ENCODE data around the gene INPP5B. TPM values are rescaled to one million over a fixed set of nuclear protein-coding genes. Genes with fewer than 3 reads are reported as not detected.
A peak's percentile ranks its signal among the peaks of the same experiment; 100 is the strongest.

Gene INPP5B
- total and polyA plus RNA-seq, 9 of the 15 experiments (the other 6 are each of a cell fraction or from before 2014, with no cell fraction given), result 14.1 to 28.7 (median 20.9) TPM

DNA sequence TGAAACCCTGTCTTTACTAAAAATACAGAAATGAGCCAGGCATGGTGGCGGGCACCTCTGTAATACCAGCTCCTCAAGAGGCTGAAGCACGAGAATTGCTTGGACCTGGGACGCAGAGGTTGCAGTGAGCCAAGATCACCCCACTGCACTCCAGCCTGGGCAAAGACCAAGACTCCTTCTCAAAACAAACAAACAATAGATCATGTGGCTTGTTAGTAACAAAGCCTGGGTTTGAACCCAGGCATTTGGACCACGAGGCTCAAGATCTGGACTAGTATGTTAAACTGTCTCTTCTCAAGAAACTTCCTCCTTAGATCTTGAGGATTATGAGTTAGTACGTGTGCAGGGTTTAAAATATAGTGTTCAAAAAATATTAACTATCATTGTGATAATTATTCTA is 1.6 kb downstream of the INPP5B start:
- BruUV-seq (replicated peaks), result no TSS peak
- H4K20me1 ChIP-seq (replicated peaks; ENCODE audit: control insufficient read depth, insufficient read depth, low read length), result no peaks in the 10 kb centered on the region
- ChIA-PET CTCF (ENCODE audit: low intra/inter-chr PET ratio) (no interaction called here), POLR2A (interaction anchor here (0.9 kb wide), 1 partner anchor 12 kb away, joined by 3 read pairs; no protein-coding TSS in a partner anchor)
- H3K9me1 ChIP-seq (ENCODE audit: control insufficient read depth, insufficient read depth, low read length), result no peaks in the 10 kb centered on the region
- H3K27ac ChIP-seq (ENCODE audit: extremely low read depth, low read depth, low read length), result peak overlapping the region; percentile 89
- no peak for ATAC-seq
- H3K27me3 ChIP-seq (ENCODE audit: control insufficient read depth in 2 of 2, insufficient read depth in 2 of 2, low read length in 2 of 2), result no peaks in the 10 kb centered on the region
- no peak for DNase-seq (ENCODE audit: extremely low read depth in 1 of 4, low spot score in 3 of 4)
- peak overlapping the region; percentile 92; the same call in 1 of the 2 replicates for H2AFZ ChIP-seq (ENCODE audit: low read depth, low read length)
- peak overlapping the region; percentile 96 for H3K4me2 ChIP-seq (ENCODE audit: insufficient read depth, low read length)
- intact Hi-C loops (cut with micrococcal nuclease) (no loop called here), in situ Hi-C loops (cut with MboI) (no loop called here)
- H3K79me2 ChIP-seq (ENCODE audit: control insufficient read depth, insufficient read depth, low read length), result peaks cover 7% of the 10 kb centered on the region; the same call in 2 of the 3 replicates
- H3K4me3 ChIP-seq, result no peak overlapping the region
- FAIRE-seq, result no peak
- no peaks in the 10 kb centered on the region for H3K9me3 ChIP-seq (replicated peaks; ENCODE audit: control insufficient read depth, insufficient read depth, low read depth, low read length)
- 88% methylated on average over 5 of the region's 5 CpGs for WGBS (ENCODE audit: insufficient coverage, low coverage, missing lambda C conversion rate)
- H3K4me1 ChIP-seq (replicated peaks in 1 of 2; ENCODE audit: control insufficient read depth in 2 of 2, insufficient read depth in 2 of 2, low read length in 2 of 2), result peaks cover 15 to 23% of the 10 kb centered on the region in 2 experiments; a peak in 4 of 5 replicates
- H3K9ac ChIP-seq (ENCODE audit: insufficient read depth in 1 of 2, low read depth in 2 of 2, low read length in 2 of 2), result peak overlapping the region; percentile 88 to 93
- no peak for TF ChIP-seq MXI1 (IDR thresholded peaks at IDR 0.05; ENCODE audit: low read depth, low read length)
- TF ChIP-seq CHD2 (IDR thresholded peaks at IDR 0.05; ENCODE audit: low read depth, low read length), result no peak
- peak; percentile 55 for TF ChIP-seq ZNF121 (CRISPR knock-in tag; conservative IDR thresholded peaks at IDR 0.05)
- TF ChIP-seq, protein P1, sequence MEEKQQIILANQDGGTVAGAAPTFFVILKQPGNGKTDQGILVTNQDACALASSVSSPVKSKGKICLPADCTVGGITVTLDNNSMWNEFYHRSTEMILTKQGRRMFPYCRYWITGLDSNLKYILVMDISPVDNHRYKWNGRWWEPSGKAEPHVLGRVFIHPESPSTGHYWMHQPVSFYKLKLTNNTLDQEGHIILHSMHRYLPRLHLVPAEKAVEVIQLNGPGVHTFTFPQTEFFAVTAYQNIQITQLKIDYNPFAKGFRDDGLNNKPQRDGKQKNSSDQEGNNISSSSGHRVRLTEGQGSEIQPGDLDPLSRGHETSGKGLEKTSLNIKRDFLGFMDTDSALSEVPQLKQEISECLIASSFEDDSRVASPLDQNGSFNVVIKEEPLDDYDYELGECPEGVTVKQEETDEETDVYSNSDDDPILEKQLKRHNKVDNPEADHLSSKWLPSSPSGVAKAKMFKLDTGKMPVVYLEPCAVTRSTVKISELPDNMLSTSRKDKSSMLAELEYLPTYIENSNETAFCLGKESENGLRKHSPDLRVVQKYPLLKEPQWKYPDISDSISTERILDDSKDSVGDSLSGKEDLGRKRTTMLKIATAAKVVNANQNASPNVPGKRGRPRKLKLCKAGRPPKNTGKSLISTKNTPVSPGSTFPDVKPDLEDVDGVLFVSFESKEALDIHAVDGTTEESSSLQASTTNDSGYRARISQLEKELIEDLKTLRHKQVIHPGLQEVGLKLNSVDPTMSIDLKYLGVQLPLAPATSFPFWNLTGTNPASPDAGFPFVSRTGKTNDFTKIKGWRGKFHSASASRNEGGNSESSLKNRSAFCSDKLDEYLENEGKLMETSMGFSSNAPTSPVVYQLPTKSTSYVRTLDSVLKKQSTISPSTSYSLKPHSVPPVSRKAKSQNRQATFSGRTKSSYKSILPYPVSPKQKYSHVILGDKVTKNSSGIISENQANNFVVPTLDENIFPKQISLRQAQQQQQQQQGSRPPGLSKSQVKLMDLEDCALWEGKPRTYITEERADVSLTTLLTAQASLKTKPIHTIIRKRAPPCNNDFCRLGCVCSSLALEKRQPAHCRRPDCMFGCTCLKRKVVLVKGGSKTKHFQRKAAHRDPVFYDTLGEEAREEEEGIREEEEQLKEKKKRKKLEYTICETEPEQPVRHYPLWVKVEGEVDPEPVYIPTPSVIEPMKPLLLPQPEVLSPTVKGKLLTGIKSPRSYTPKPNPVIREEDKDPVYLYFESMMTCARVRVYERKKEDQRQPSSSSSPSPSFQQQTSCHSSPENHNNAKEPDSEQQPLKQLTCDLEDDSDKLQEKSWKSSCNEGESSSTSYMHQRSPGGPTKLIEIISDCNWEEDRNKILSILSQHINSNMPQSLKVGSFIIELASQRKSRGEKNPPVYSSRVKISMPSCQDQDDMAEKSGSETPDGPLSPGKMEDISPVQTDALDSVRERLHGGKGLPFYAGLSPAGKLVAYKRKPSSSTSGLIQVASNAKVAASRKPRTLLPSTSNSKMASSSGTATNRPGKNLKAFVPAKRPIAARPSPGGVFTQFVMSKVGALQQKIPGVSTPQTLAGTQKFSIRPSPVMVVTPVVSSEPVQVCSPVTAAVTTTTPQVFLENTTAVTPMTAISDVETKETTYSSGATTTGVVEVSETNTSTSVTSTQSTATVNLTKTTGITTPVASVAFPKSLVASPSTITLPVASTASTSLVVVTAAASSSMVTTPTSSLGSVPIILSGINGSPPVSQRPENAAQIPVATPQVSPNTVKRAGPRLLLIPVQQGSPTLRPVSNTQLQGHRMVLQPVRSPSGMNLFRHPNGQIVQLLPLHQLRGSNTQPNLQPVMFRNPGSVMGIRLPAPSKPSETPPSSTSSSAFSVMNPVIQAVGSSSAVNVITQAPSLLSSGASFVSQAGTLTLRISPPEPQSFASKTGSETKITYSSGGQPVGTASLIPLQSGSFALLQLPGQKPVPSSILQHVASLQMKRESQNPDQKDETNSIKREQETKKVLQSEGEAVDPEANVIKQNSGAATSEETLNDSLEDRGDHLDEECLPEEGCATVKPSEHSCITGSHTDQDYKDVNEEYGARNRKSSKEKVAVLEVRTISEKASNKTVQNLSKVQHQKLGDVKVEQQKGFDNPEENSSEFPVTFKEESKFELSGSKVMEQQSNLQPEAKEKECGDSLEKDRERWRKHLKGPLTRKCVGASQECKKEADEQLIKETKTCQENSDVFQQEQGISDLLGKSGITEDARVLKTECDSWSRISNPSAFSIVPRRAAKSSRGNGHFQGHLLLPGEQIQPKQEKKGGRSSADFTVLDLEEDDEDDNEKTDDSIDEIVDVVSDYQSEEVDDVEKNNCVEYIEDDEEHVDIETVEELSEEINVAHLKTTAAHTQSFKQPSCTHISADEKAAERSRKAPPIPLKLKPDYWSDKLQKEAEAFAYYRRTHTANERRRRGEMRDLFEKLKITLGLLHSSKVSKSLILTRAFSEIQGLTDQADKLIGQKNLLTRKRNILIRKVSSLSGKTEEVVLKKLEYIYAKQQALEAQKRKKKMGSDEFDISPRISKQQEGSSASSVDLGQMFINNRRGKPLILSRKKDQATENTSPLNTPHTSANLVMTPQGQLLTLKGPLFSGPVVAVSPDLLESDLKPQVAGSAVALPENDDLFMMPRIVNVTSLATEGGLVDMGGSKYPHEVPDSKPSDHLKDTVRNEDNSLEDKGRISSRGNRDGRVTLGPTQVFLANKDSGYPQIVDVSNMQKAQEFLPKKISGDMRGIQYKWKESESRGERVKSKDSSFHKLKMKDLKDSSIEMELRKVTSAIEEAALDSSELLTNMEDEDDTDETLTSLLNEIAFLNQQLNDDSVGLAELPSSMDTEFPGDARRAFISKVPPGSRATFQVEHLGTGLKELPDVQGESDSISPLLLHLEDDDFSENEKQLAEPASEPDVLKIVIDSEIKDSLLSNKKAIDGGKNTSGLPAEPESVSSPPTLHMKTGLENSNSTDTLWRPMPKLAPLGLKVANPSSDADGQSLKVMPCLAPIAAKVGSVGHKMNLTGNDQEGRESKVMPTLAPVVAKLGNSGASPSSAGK (IDR thresholded peaks at IDR 0.05), result no peak
- H3K36me3 ChIP-seq (ENCODE audit: control insufficient read depth, insufficient read depth, low read length), result peaks cover 13% of the 10 kb centered on the region; the same call in 2 of the 3 replicates

Data from K562 (cell line).